A673 (cell line): ENCODE data around the gene CT47A1. TPM values are rescaled to one million over a fixed set of nuclear protein-coding genes. Genes with fewer than 3 reads are reported as not detected.

Experiments used
- BruUV-seq: library from RNA; stranded (reverse); fragments of 400-500 nt; replicated peaks from 2 replicates; lab custom pipeline; 2021; lab: Mats Ljungman, UMichigan
- CTCF ChIA-PET: fragments of 300-600 bp; sonication (Branson Sonifier 250); formaldehyde crosslinking; loops from one replicate; lab custom pipeline; 2022; ENCODE audit warnings: antibody characterized with exemption; lab: Charles Lee
- POLR2A ChIA-PET: fragments of 300-600 bp; sonication (Branson Sonifier 250); formaldehyde crosslinking; loops from one replicate; lab custom pipeline; 2022; ENCODE audit warnings: antibody characterized with exemption; ENCODE audit not compliant: low non-redundant PET; lab: Charles Lee
- DNase-seq: peaks from one replicate; pipeline ENCODE4 v3.0.0-alpha.2; 2015; ENCODE audit warnings: low spot score
- H3K27ac ChIP-seq: fragments of 200-600 bp; sonication (generic); 2 replicates; pipeline ENCODE4 v1.5.1; 2016; ENCODE audit warnings: mixed run types, low read depth, mild to moderate bottlenecking, mixed read lengths, antibody characterized with exemption, low read length; ENCODE audit not compliant: poor library complexity, severe bottlenecking
- H3K27me3 ChIP-seq: fragments of 200-600 bp; sonication (generic); replicated peaks from 2 replicates; pipeline ENCODE4 v1.6.1; 2017; ENCODE audit warnings: mixed run types, low read depth, mild to moderate bottlenecking, mixed read lengths, antibody characterized with exemption, low read length; ENCODE audit not compliant: insufficient read depth, poor library complexity
- H3K36me3 ChIP-seq: fragments of 200-600 bp; sonication (generic); 2 replicates; pipeline ENCODE4 v1.6.1; 2016; ENCODE audit warnings: mixed run types, mild to moderate bottlenecking, mixed read lengths, antibody characterized with exemption, low read length; ENCODE audit not compliant: insufficient read depth, poor library complexity, severe bottlenecking
- H3K4me1 ChIP-seq: fragments of 200-600 bp; sonication (generic); 2 replicates; pipeline ENCODE4 v1.6.1; 2017; ENCODE audit warnings: mixed run types, mild to moderate bottlenecking, mixed read lengths, antibody characterized with exemption, low read length; ENCODE audit not compliant: insufficient read depth, poor library complexity, severe bottlenecking
- H3K4me3 ChIP-seq: fragments of 200-600 bp; sonication (generic); 2 replicates; pipeline ENCODE4 v1.5.1; 2016; ENCODE audit warnings: low read depth, mixed run types, mild to moderate bottlenecking, mixed read lengths, low read length; ENCODE audit not compliant: poor library complexity, severe bottlenecking
- H3K9me3 ChIP-seq: fragments of 200-600 bp; sonication (generic); 2 replicates; pipeline ENCODE4 v1.6.1; 2016; ENCODE audit warnings: mixed run types, low read depth, mild to moderate bottlenecking, mixed read lengths, antibody characterized with exemption, low read length; ENCODE audit not compliant: poor library complexity, severe bottlenecking
- CTCF ChIP-seq: fragments of 300-800, 200-600 bp; sonication (generic); conservative IDR thresholded peaks from 2 replicates; pipeline ENCODE4 v1.5.1; 2017; ENCODE audit warnings: low read depth, mild to moderate bottlenecking, antibody characterized with exemption, low read length, moderate library complexity, mixed read lengths
- EZH2 ChIP-seq: fragments of 200-600 bp; sonication (generic); IDR thresholded peaks from 2 replicates; pipeline ENCODE4 v1.6.1; 2017; ENCODE audit warnings: borderline replicate concordance, low read depth, mild to moderate bottlenecking, mixed read lengths, antibody characterized with exemption, low read length; ENCODE audit not compliant: poor library complexity, severe bottlenecking
- intact Hi-C: fragments of 100-400 bp; cut with micrococcal nuclease; formaldehyde crosslinking; loops from one replicate; pipeline ENCODE4 v1.10.0; 2022; ENCODE audit not compliant: unreplicated experiment
- total RNA-seq: library from RNA; stranded (reverse); gene quantifications from 2 replicates; pipeline ENCODE4 v1.2.3, GENCODE V29; 2021

The CT47A1 gene
- total RNA-seq, 1 experiment from 2014 or later: not detected

- no peaks in the 10 kb centered on the region for H3K36me3 ChIP-seq
- no TSS peak for BruUV-seq
- TF ChIP-seq CTCF: no peak
- TF ChIP-seq EZH2: no peak
- CTCF ChIA-PET: no interaction called here
- no peaks in the 10 kb centered on the region for H3K9me3 ChIP-seq
- no peak overlapping the region for H3K4me3 ChIP-seq
- H3K4me1 ChIP-seq: no peaks in the 10 kb centered on the region
- no peak overlapping the region for H3K27ac ChIP-seq
- intact Hi-C loops: no loop called here
- no peaks in the 10 kb centered on the region for H3K27me3 ChIP-seq
- no peak for DNase-seq
- POLR2A ChIA-PET: no interaction called here
Observed at GRCh38 chrX:121010218-121010617, 24.7 kb upstream of the CT47A1 start.

GRCh38 chrX:121009764-121010163 lies 24.2 kb upstream of the CT47A1 start:
- H3K4me1 ChIP-seq: no peaks in the 10 kb centered on the region
- TF ChIP-seq CTCF (no peak), EZH2 (no peak)
- H3K9me3 ChIP-seq: no peaks in the 10 kb centered on the region
- no TSS peak for BruUV-seq
- H3K27me3 ChIP-seq: no peaks in the 10 kb centered on the region
- POLR2A ChIA-PET: no interaction called here
- DNase-seq: no peak
- intact Hi-C loops: no loop called here
- no peak overlapping the region for H3K27ac ChIP-seq
- H3K36me3 ChIP-seq: no peaks in the 10 kb centered on the region
- H3K4me3 ChIP-seq: no peak overlapping the region
- CTCF ChIA-PET: no interaction called here

- Histone ChIP-seq H3K27ac (no peak overlapping the region), H3K4me3 (no peak overlapping the region), H3K4me1 (no peaks in the 10 kb centered on the region), H3K27me3 (no peaks in the 10 kb centered on the region), H3K36me3 (no peaks in the 10 kb centered on the region), H3K9me3 (no peaks in the 10 kb centered on the region)
- intact Hi-C loops: no loop called here
- ChIA-PET POLR2A (no interaction called here), CTCF (no interaction called here)
- no TSS peak for BruUV-seq
- no peak for DNase-seq
- TF ChIP-seq EZH2: no peak
- TF ChIP-seq CTCF: no peak
Observed at GRCh38 chrX:121008920-121009319, 23.4 kb upstream of the CT47A1 start.
